Measurements from ENCODE around the gene IL1RN.

The IL1RN gene

DNA sequence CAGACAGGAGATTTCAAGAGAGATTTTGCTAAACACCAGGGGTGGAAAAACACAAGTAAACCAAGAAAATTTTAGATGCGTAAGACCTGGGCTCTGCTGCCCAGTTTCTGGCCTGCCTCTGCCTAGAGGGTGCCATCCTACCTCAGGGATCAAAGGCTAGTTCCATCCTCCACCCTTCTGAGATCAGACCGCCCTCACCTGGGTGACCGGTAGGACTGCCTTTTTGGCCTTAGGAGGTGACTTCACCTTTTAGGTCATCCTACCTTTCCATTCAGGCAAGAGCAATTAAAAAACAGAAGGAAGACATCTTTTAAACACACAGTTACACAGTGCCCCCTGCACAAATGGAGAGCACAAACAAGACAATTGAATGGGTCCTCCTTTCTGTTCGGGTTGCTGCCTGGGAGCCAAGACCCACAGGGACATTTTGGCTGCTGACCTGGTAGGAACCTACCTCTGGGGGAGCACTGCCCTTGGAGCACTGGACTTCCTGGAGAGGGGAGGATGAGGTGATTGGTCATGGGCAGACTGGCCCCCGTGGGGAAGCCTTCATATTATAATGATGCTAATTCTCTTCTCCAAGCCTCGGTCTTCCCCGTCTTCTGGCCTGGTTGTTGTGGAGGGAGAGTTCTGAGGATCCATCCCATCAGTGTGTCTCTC lies 49.4 kb downstream of the IL1RN start:
- 85 to 98% methylated on average over 3 to 4 of the region's 7 CpGs for WGBS, 2 experiments (ENCODE audit: insufficient coverage in 2 of 2)

DNA sequence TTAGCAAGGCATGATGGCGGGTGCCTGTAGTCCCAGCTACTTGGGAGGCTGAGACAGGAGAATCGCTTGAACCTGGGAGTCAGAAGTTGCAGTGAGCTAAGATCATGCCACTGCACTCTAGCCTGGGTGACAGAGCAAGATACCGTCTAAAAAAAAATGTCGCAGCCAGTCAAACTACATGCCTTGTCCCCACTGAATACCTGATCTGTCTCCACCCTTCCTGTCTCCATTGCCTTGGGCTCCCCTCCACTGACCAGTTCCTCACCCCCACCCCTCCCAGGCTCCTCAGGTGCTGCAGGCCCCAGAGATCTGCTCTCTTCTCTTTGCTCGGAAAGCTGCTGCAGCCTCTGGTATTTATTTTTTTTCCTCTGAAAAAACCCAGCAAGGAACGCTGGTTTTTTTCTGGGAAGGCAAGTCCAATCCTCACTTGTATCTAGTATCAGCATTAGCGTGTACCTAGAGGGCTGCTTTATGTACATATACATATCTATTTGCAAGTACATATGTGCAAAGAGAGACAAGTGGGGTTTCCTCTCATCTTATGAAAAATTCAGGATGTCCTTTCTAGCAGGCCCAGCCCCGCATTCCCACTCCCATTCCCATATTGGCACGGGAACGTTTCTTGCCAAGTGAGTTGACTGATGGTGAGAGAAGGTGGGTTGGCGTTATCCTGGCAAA lies 50.8 kb downstream of the IL1RN start:
- H3K4me3 ChIP-seq (ENCODE audit: extremely low read depth, insufficient read depth, low read length, poor library complexity, severe bottlenecking), result no peak overlapping the region
- H3K36me3 ChIP-seq (ENCODE audit: control insufficient read depth, insufficient read depth, low read length), result no peaks in the 10 kb centered on the region
- 92 to 94% methylated on average over 6 to 8 of the region's 11 CpGs for WGBS, 2 experiments (ENCODE audit: insufficient coverage in 2 of 2)
- H3K9me3 ChIP-seq (ENCODE audit: control insufficient read depth, low read length), result no peaks in the 10 kb centered on the region
- peaks cover 22% of the 10 kb centered on the region for H3K4me1 ChIP-seq (ENCODE audit: control insufficient read depth, insufficient read depth, low read length, poor library complexity, severe bottlenecking)
- no peak overlapping the region for H3K27ac ChIP-seq (ENCODE audit: low read depth, low read length, severe bottlenecking)

More for the DNA sequence above, 49.4 kb downstream of the IL1RN start:
- Histone ChIP-seq H3K4me3 (ENCODE audit: extremely low read depth, insufficient read depth, low read length, poor library complexity, severe bottlenecking) (no peak overlapping the region), H3K4me1 (ENCODE audit: control insufficient read depth, insufficient read depth, low read length, poor library complexity, severe bottlenecking) (peaks cover 22% of the 10 kb centered on the region), H3K36me3 (ENCODE audit: control insufficient read depth, insufficient read depth, low read length) (no peaks in the 10 kb centered on the region), H3K27ac (ENCODE audit: low read depth, low read length, severe bottlenecking) (no peak overlapping the region), H3K9me3 (ENCODE audit: control insufficient read depth, low read length) (no peaks in the 10 kb centered on the region)

DNA sequence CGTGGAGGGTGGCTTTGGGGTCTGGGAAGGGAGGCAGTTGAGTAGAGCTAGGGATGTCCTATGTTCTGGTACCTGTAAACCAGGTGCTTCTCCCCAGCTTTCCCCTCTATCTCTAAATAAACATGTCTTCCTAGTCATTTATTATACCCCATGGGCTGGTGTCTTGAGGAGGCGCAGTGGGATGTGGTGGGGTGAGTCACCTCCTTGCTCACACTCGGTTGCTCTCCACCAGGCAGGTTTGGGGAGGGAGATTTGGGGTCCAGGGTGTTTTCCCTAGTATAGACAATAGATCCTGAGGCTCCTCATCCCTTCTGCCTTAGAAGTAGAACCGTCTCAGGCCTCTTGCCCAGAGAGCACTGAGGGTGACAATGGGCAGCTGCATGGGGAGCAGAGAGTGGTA lies 51.5 kb downstream of the IL1RN start:
- Histone ChIP-seq H3K4me1 (ENCODE audit: control insufficient read depth, insufficient read depth, low read length, poor library complexity, severe bottlenecking) (peaks cover 22% of the 10 kb centered on the region), H3K9me3 (ENCODE audit: control insufficient read depth, low read length) (no peaks in the 10 kb centered on the region), H3K36me3 (ENCODE audit: control insufficient read depth, insufficient read depth, low read length) (no peaks in the 10 kb centered on the region), H3K27ac (ENCODE audit: low read depth, low read length, severe bottlenecking) (no peak overlapping the region), H3K4me3 (ENCODE audit: extremely low read depth, insufficient read depth, low read length, poor library complexity, severe bottlenecking) (no peak overlapping the region)
- WGBS, 2 experiments (ENCODE audit: insufficient coverage in 2 of 2), result 93 to 100% methylated on average over 1 to 4 of the region's 4 CpGs

DNA sequence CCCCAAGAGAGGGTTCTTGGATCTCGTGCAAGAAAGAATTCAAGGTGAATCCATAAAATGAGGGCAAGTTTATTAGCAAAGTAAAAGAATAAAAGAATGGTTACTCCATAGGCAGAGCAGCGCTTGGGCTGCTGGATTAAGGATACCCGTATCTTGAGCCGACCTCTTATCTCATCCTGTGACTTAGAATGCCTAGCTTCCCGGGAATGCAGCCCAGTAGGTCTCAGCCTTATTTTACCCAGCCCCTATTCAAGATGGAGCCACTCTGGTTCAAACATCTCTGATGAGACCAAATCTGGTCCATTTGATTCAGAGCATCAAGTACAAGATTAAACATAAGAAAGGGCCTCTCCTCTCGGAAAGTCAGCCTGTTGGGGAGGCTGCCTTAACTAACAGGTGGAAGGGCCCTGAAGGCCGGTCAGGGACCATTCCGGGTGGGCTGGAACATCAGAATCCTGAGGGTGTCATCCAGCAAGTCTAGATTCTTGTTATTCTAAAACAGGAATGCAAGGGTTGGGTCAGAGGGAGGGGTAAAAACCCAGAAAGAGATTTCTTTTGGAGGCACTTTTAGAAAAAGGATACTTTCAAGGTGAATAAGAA lies 52.1 kb downstream of the IL1RN start:
- WGBS, 2 experiments (ENCODE audit: insufficient coverage in 2 of 2), result 91 to 97% methylated on average over 7 to 8 of the region's 8 CpGs
- Histone ChIP-seq H3K9me3 (ENCODE audit: control insufficient read depth, low read length) (no peaks in the 10 kb centered on the region), H3K36me3 (ENCODE audit: control insufficient read depth, insufficient read depth, low read length) (no peaks in the 10 kb centered on the region), H3K4me3 (ENCODE audit: extremely low read depth, insufficient read depth, low read length, poor library complexity, severe bottlenecking) (no peak overlapping the region), H3K4me1 (ENCODE audit: control insufficient read depth, insufficient read depth, low read length, poor library complexity, severe bottlenecking) (peaks cover 22% of the 10 kb centered on the region), H3K27ac (ENCODE audit: low read depth, low read length, severe bottlenecking) (no peak overlapping the region)

DNA sequence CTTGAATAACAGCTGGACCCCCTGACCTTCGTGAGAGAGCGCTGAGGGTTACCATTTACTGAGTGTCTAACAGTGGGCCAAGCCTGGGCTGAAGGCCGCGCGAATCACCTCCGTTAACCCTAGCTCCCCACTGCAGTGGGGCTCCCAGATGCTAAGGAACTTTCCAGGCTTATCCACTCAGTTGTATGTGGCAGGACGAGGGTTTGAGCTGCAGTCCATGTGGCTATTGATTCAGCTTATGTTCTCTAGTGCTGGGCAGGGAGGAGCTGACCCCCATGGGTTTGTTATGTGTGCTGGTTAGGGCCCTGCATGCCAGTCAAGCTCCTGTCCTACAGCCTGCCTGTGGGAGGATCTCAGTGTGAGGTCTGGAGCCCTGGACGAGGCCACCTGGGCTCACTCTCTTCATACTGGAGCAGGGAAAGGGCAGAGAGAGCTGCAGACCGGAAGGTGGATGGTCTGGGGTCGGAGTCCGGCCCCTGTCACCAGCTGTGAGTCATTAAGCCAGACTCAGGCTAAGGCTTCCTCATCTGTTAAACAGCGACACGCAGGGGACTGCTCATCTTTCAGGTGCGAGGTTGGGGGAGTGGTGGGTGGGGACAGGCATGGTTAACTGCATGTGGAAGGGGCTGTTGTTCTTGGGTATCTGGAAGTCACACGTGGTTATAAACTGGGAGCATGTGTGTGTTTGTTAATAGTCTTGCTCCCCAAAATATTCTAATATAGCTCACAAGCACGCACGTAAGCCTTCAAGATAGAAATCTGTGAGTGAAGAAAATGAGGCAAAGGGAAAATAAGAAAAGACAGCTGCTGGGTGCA lies 52.9 kb downstream of the IL1RN start:
- Histone ChIP-seq H3K4me3 (ENCODE audit: extremely low read depth, insufficient read depth, low read length, poor library complexity, severe bottlenecking) (no peak overlapping the region), H3K27ac (ENCODE audit: low read depth, low read length, severe bottlenecking) (no peak overlapping the region)
- 70 to 76% methylated on average over 13 to 14 of the region's 17 CpGs for WGBS, 2 experiments (ENCODE audit: insufficient coverage in 2 of 2)

DNA sequence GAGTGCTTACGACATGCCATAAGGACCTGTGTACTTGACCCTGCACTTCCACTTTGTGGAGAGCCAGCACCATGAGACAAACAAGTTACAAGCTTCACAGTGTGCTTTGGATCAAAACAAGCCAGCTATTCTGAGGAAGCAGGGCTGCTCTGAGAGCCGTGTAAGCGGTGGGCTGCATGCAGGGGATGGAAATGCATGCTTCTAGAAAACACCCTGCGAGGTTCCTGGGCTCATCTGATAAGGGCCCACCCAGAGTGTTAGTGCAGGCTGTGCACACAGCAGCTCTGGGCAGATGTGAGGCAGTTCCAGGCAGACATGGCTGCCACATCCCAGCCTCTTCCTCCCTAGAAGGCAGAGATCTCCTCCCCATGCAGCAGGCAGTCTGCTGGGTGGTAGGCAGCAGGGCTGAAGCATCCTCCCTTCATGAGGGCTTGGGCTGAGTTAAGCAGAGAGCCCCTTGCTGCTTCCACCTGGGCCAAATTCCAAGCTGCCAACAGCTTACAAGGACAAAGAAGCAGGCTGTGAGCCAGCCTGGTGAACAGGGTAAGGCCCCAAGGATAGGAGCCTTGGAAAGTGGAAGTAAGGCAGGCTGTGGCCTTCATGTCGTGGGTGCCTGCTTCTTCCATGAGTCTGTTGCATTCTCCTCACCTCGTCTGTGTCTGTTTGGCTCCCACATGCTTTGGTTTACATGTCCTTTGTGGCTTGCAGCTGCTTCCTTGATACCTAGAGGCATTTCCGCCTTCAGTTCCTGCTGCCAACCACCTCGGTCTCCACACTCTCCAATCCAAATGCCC lies 54.1 kb downstream of the IL1RN start:
- no peak overlapping the region for H3K27ac ChIP-seq (ENCODE audit: low read depth, low read length, severe bottlenecking)
- H3K4me3 ChIP-seq (ENCODE audit: extremely low read depth, insufficient read depth, low read length, poor library complexity, severe bottlenecking), result no peak overlapping the region
- peaks cover 15% of the 10 kb centered on the region for H3K4me1 ChIP-seq (ENCODE audit: control insufficient read depth, insufficient read depth, low read length, poor library complexity, severe bottlenecking)
- no peaks in the 10 kb centered on the region for H3K9me3 ChIP-seq (ENCODE audit: control insufficient read depth, low read length)
- H3K36me3 ChIP-seq (ENCODE audit: control insufficient read depth, insufficient read depth, low read length), result no peaks in the 10 kb centered on the region
- 89 to 91% methylated on average over 8 of the region's 8 CpGs for WGBS, 2 experiments (ENCODE audit: insufficient coverage in 2 of 2)

More for the DNA sequence above, 52.9 kb downstream of the IL1RN start:
- H3K9me3 ChIP-seq (ENCODE audit: control insufficient read depth, low read length), result no peaks in the 10 kb centered on the region
- no peaks in the 10 kb centered on the region for H3K36me3 ChIP-seq (ENCODE audit: control insufficient read depth, insufficient read depth, low read length)
- peaks cover 19% of the 10 kb centered on the region for H3K4me1 ChIP-seq (ENCODE audit: control insufficient read depth, insufficient read depth, low read length, poor library complexity, severe bottlenecking)

DNA sequence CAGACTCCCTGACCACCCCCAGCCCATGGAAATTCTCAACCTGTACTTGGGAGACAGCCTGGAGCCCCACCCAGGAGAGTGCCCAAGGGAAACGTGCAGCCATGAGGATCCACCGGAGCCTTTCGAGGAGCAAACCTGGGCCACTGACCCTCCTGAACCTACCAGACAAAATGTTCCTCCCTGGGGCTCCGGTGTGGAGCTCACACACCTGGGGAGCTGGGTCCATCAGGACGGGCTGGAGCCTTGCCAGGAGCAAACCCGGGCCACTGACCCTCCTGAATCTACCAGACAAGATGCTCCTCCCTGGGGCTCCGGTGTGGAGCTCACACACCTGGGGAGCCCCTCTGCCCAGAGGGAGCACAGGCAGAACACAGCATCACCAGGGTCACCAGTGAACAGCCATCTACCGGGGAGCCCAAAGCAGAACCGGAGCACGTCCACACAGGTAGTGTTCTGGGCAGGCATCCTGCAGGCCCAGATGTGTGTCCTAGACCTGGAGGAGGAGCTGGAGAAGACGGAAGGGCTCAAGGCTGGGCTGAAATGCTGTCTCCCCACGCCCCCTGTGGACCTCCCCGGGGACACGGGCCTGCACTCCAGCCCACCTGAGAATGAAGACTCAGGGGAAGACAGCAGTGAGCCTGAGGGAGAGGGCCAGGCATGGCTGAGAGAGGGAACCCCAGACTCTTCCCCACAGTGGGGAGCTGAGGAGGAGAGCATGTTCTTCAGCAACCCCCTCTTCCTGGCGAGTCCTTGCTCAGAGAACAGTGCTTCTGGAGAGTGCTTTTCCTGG lies 55.3 kb downstream of the IL1RN start:
- Histone ChIP-seq H3K4me1 (ENCODE audit: control insufficient read depth, insufficient read depth, low read length, poor library complexity, severe bottlenecking) (peaks cover 15% of the 10 kb centered on the region), H3K9me3 (ENCODE audit: control insufficient read depth, low read length) (no peaks in the 10 kb centered on the region), H3K36me3 (ENCODE audit: control insufficient read depth, insufficient read depth, low read length) (no peaks in the 10 kb centered on the region), H3K27ac (ENCODE audit: low read depth, low read length, severe bottlenecking) (no peak overlapping the region), H3K4me3 (ENCODE audit: extremely low read depth, insufficient read depth, low read length, poor library complexity, severe bottlenecking) (no peak overlapping the region)
- 93 to 96% methylated on average over 14 to 15 of the region's 15 CpGs for WGBS, 2 experiments (ENCODE audit: insufficient coverage in 2 of 2)

DNA sequence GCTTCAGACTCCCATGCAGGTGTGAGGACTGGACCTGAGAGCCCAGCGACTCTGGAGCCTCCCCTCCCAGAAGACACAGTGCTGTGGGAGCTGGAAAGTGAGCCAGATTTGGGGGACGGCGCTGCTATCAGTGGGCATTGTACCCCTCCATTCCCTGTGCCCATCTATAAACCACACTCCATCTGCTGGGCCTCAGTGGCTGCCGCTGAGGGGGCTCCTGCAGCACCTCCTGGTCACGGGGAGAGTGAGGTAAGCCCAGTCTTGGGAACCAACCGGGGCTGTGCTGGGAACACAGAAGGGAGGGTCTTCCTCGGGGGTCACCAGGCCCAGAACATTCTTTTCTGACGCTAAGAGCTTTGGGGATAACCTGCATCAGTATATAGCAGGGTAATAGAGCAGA lies 55.9 kb downstream of the IL1RN start:
- Histone ChIP-seq H3K4me3 (ENCODE audit: extremely low read depth, insufficient read depth, low read length, poor library complexity, severe bottlenecking) (no peak overlapping the region), H3K9me3 (ENCODE audit: control insufficient read depth, low read length) (no peaks in the 10 kb centered on the region), H3K36me3 (ENCODE audit: control insufficient read depth, insufficient read depth, low read length) (no peaks in the 10 kb centered on the region), H3K4me1 (ENCODE audit: control insufficient read depth, insufficient read depth, low read length, poor library complexity, severe bottlenecking) (peaks cover 15% of the 10 kb centered on the region), H3K27ac (ENCODE audit: low read depth, low read length, severe bottlenecking) (no peak overlapping the region)
- WGBS, 2 experiments (ENCODE audit: insufficient coverage in 2 of 2), result 91 to 97% methylated on average over 4 to 7 of the region's 8 CpGs
